B cell (primary cell): ENCODE data around the gene CACNA2D4. TPM values are rescaled to one million over a fixed set of nuclear protein-coding genes. Genes with fewer than 3 reads are reported as not detected.

Experiments used
- ATAC-seq: fragments of 200-7000 bp; cut with Tn5 transposase; one replicate; pipeline ENCODE4 v1.10.0; 2021; ENCODE audit warnings: low read depth, mild to moderate bottlenecking, moderate number of reproducible peaks, moderate library complexity
- CTCF ChIA-PET: fragments of 350-600 bp; sonication (Branson Sonifier 250); formaldehyde crosslinking; loops from one replicate; lab custom pipeline; 2021; ENCODE audit warnings: antibody characterized with exemption, inconsistent platforms; lab: Charles Lee
- POLR2A ChIA-PET: fragments of 350-600 bp; sonication (Branson Sonifier 250); formaldehyde crosslinking; loops from one replicate; lab custom pipeline; 2021; ENCODE audit warnings: antibody characterized with exemption; lab: Charles Lee
- DNase-seq: peaks from one replicate; pipeline ENCODE4 v3.0.0; 2013
- H2AFZ ChIP-seq: 2 replicates; pipeline ENCODE4 v1.6.1; 2012; ENCODE audit warnings: mild to moderate bottlenecking, low read depth, low read length; ENCODE audit not compliant: insufficient read depth, poor library complexity, severe bottlenecking
- H3K27ac ChIP-seq, 2 donors: 1 replicate in 1 of 2; 2 replicates in 1 of 2; pipeline ENCODE4 v1.5.1; 2012 to 2013; ENCODE audit warnings: low read length in 2 of 2, mild to moderate bottlenecking in 2 of 2, moderate library complexity in 1 of 2
- H3K27me3 ChIP-seq, 4 experiments: fragments of 200-600 bp in 1 of 4; sonication (generic) in 1 of 4; replicated peaks in 1 of 4; 1 replicate in 2 of 4; 2 replicates in 2 of 4; pipeline versions ENCODE4 v1.6.1 to v1.7.0; 2013 to 2016; ENCODE audit warnings: low read length in 3 of 4, mild to moderate bottlenecking in 2 of 4, mixed read lengths in 1 of 4, moderate library complexity in 1 of 4; ENCODE audit not compliant: insufficient read depth in 4 of 4, control insufficient read depth in 3 of 4; ENCODE audit errors: control extremely low read depth in 1 of 4
- H3K36me3 ChIP-seq, 2 experiments: replicated peaks in 1 of 2; 1 replicate in 1 of 2; 2 replicates in 1 of 2; pipeline versions ENCODE4 v1.6.1 to v1.7.1; 2013; ENCODE audit warnings: low read length in 1 of 2; ENCODE audit not compliant: insufficient read depth in 2 of 2, control insufficient read depth in 1 of 2; ENCODE audit errors: control extremely low read depth in 1 of 2, extremely low read depth in 1 of 2
- H3K4me1 ChIP-seq, 2 donors: fragments of 200-600 bp in 1 of 2; sonication (generic) in 1 of 2; 1 replicate in 1 of 2; 2 replicates in 1 of 2; pipeline versions ENCODE4 v1.5.1 to v1.6.1; 2013 to 2017; ENCODE audit warnings: low read length in 2 of 2; ENCODE audit not compliant: control insufficient read depth in 2 of 2, insufficient read depth in 2 of 2
- H3K4me2 ChIP-seq: replicated peaks from 2 replicates; pipeline ENCODE3; 2012; ENCODE audit warnings: mild to moderate bottlenecking, low read depth, low read length; ENCODE audit not compliant: poor library complexity, severe bottlenecking
- H3K4me3 ChIP-seq, 5 experiments: fragments of 200-600 bp in 1 of 5; sonication (generic) in 1 of 5; 1 replicate in 3 of 5; 2 replicates in 2 of 5; pipeline versions ENCODE4 v1.5.1 to v1.7.0; 2011 to 2016; ENCODE audit warnings: low read length in 4 of 5, mild to moderate bottlenecking in 4 of 5, low read depth in 2 of 5, control low read depth in 1 of 5, moderate library complexity in 1 of 5; ENCODE audit not compliant: insufficient read depth in 1 of 5; ENCODE audit errors: control extremely low read depth in 1 of 5, extremely low read depth in 1 of 5
- H3K79me2 ChIP-seq: fragments of 200-600 bp; sonication (generic); one replicate; pipeline ENCODE4 v1.6.0; 2016; ENCODE audit warnings: low read length; ENCODE audit not compliant: control insufficient read depth, insufficient read depth
- H3K9ac ChIP-seq: fragments of 200-600 bp; sonication (generic); 2 replicates; pipeline ENCODE4 v1.6.1; 2017; ENCODE audit warnings: mild to moderate bottlenecking, low read length, moderate library complexity
- H3K9me3 ChIP-seq, 3 donors: one replicate each; pipeline versions ENCODE4 v1.6.1 to v1.7.1; 2013; ENCODE audit warnings: low read length in 2 of 3; ENCODE audit not compliant: control insufficient read depth in 2 of 3, insufficient read depth in 1 of 3; ENCODE audit errors: control extremely low read depth in 1 of 3
- H4K20me1 ChIP-seq: 2 replicates; pipeline ENCODE4 v1.6.0; 2012; ENCODE audit warnings: mild to moderate bottlenecking, low read length; ENCODE audit not compliant: insufficient read depth, control insufficient read depth, poor library complexity, severe bottlenecking
- H3K27ac Mint-ChIP-seq: one replicate; pipeline ENCODE4 v1.8.0; 2021; ENCODE audit warnings: mixed read lengths
- H3K27me3 Mint-ChIP-seq: one replicate; pipeline ENCODE4 v1.8.0; 2021; ENCODE audit warnings: mixed read lengths
- H3K4me1 Mint-ChIP-seq: one replicate; pipeline ENCODE4 v1.8.0; 2021; ENCODE audit warnings: mixed read lengths
- H3K4me3 Mint-ChIP-seq: one replicate; pipeline ENCODE4 v1.8.0; 2021; ENCODE audit warnings: mixed read lengths
- H3K9me3 Mint-ChIP-seq: one replicate; pipeline ENCODE4 v1.8.0; 2022; ENCODE audit warnings: mixed read lengths; ENCODE audit not compliant: insufficient read depth
- CTCF ChIP-seq: fragments of 200-600 bp; IDR thresholded peaks from one replicate; pipeline ENCODE4 v1.8.0; 2022; ENCODE audit warnings: antibody characterized with exemption, mild to moderate bottlenecking
- EZH2 ChIP-seq: IDR thresholded peaks from 2 replicates; pipeline ENCODE4 v1.6.1; 2012; ENCODE audit warnings: borderline replicate concordance, low read depth, mild to moderate bottlenecking, moderate library complexity, low read length; ENCODE audit not compliant: insufficient read depth, poor library complexity, severe bottlenecking
- whole genome bisulfite sequencing: methylation state at CpG from one replicate; pipeline ENCODE4 v1.1.5; 2013; ENCODE audit warnings: missing lambda C conversion rate; ENCODE audit not compliant: insufficient coverage; 5-methylcytosine and 5-hydroxymethylcytosine counted together
- intact Hi-C: fragments of 100-400 bp; cut with micrococcal nuclease; formaldehyde crosslinking; loops from one replicate; pipeline ENCODE4 v1.10.0; 2022
- polyA plus RNA-seq: library from polyadenylated mRNA; depleted of rRNA; stranded (reverse); fragments of >200 nt; gene quantifications from 2 replicates; pipeline ENCODE4 v1.2.3, GENCODE V29; 2012
- total RNA-seq, 2 donors: library from RNA; stranded (reverse); fragments of 120-200 nt in 1 of 2; gene quantifications; 1 replicate in 1 of 2; 2 replicates in 1 of 2; pipeline versions ENCODE4 v1.2.3 to v1.2.4, GENCODE V29; 2013 to 2022

CACNA2D4 gene
- total and polyA plus RNA-seq, 2 donors (not counting 1 experiment from before 2014, with no cell fraction given): 6.0 to 7.4 TPM

DNA sequence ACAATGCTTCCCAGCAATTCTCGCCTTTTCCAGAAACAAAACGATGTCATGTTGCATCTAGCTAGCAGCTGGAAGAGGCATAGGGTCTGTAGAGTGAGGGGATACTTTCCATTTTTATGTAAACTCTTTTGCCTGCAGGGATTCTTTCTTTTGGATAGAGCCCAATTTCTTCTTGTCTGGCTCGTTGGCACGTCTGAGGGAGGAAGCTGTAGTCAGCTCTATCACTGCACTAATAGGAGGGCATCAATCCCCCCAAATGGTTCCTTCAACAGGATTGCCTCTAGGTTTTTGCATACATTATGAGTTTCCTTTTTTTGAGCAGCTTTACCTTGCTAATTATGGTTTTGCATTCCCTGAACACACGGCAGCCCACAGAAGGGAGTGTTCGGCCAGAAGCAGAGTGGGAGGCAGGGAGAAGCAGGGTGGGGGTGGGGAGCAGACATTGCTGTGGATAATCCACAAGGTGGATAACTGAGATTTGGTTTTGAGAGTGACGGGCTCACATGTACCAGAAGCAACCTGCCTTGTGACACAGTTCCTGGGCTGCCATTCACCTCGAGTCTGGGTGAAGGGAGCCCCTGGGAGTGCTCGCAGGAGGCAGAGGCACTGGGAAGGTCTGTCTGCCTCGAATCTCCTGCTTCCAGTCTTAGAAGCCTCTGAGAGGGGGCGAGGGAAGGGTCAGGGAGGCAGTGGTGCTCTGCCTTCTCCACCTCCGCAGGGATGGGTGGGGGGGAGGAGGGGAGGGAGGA, 73.6 kb downstream of the CACNA2D4 start:
- intact Hi-C loops: no loop called here
- no peaks in the 10 kb centered on the region for H3K36me3 ChIP-seq
- peaks cover 0 to 4% (median 0%) of the 10 kb centered on the region in 4 experiments for H3K27me3 ChIP-seq
- H3K4me3 ChIP-seq: no peak overlapping the region
- no peak overlapping the region for H3K4me3 Mint-ChIP-seq
- no peak overlapping the region for H3K27ac ChIP-seq
- no peaks in the 10 kb centered on the region for H4K20me1 ChIP-seq
- no peak overlapping the region for H3K4me2 ChIP-seq
- H3K27me3 Mint-ChIP-seq: peaks cover 3% of the 10 kb centered on the region
- H3K79me2 ChIP-seq: no peaks in the 10 kb centered on the region
- CTCF ChIA-PET: interaction anchor here (0.6 to 0.7 kb wide), 2 partner anchors 58 to 1117 kb away, joined by 3 to 4 read pairs; no protein-coding TSS in a partner anchor
- no peak overlapping the region for H3K9ac ChIP-seq
- H2AFZ ChIP-seq: no peak overlapping the region
- no peaks in the 10 kb centered on the region for H3K9me3 Mint-ChIP-seq
- no peak overlapping the region for H3K27ac Mint-ChIP-seq
- DNase-seq (no peak), ATAC-seq (no peak)
- POLR2A ChIA-PET: no interaction called here
- TF ChIP-seq EZH2 (no peak), CTCF (no peak)
- 71% methylated on average over 8 of the region's 12 CpGs for WGBS
- H3K4me1 Mint-ChIP-seq: peaks cover 31% of the 10 kb centered on the region
- H3K9me3 ChIP-seq: no peaks in the 10 kb centered on the region
- H3K4me1 ChIP-seq: peaks cover 13 to 18% of the 10 kb centered on the region in 2 donors

DNA sequence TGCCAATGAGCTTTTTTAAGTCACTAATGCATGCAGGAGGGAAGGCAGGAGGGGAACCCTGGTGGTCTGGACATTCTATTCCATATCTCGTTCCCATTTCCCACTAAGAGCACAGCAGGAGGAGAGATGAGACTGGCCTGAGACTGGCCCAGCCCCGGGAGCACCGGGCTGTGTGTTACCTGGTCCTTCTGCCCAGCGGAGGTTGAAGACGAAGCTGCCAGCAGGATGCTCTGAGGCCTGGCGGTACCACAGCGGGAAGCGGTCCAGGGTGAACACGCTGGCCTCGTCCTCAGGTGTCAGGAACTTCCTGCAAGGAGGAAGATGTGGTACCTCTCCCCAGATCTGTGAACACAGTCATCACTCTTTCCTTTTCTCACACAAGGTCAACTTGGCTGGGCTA, 74.2 kb downstream of the CACNA2D4 start:
- peaks cover 3% of the 10 kb centered on the region for H3K27me3 Mint-ChIP-seq
- DNase-seq (no peak), ATAC-seq (no peak)
- peaks cover 13 to 18% of the 10 kb centered on the region in 2 donors for H3K4me1 ChIP-seq
- no peak overlapping the region for H3K4me3 ChIP-seq
- H4K20me1 ChIP-seq: no peaks in the 10 kb centered on the region
- no peak overlapping the region for H3K9ac ChIP-seq
- TF ChIP-seq EZH2: no peak
- TF ChIP-seq CTCF: no peak
- intact Hi-C loops: no loop called here
- H3K9me3 ChIP-seq: no peaks in the 10 kb centered on the region
- H3K27me3 ChIP-seq: peaks cover 0 to 4% (median 0%) of the 10 kb centered on the region in 4 experiments
- H2AFZ ChIP-seq: no peak overlapping the region
- ChIA-PET CTCF (interaction anchor here (0.6 to 0.7 kb wide), 2 partner anchors 57 to 1116 kb away, joined by 3 to 4 read pairs; no protein-coding TSS in a partner anchor), POLR2A (no interaction called here)
- no peak overlapping the region for H3K27ac ChIP-seq
- no peak overlapping the region for H3K27ac Mint-ChIP-seq
- H3K4me2 ChIP-seq: no peak overlapping the region
- WGBS: 90% methylated on average over 9 of the region's 10 CpGs
- H3K4me3 Mint-ChIP-seq: no peak overlapping the region
- peaks cover 35% of the 10 kb centered on the region for H3K4me1 Mint-ChIP-seq
- no peaks in the 10 kb centered on the region for H3K79me2 ChIP-seq
- no peaks in the 10 kb centered on the region for H3K9me3 Mint-ChIP-seq
- no peaks in the 10 kb centered on the region for H3K36me3 ChIP-seq
